DMS114 treated with DMSO at 0.1 percent for 48 hours (cell line): ENCODE measurements around the gene MFSD12.
"Not testable (repeated sequence)": the region's sequence is repeated elsewhere in the genome, so short reads cannot be mapped to it uniquely, and the experiment has no call there.

Experiments
- DNase-seq: peaks from one replicate; lab custom pipeline; 2025; ENCODE audit not compliant: unreplicated experiment; lab: John Stamatoyannopoulos, UW

Gene MFSD12

GRCh38 chr19:3585301-3586126 is 28.1 kb upstream of the MFSD12 start, which contains the start of gene GIPC3:
Gene GIPC3 (plus strand): TSS chr19:3585478. CDS start chr19:3585598, 120 bp downstream.
- DNase-seq, result no peak

- not testable (repeated sequence) for DNase-seq
Observed at GRCh38 chr19:3584036-3584802, 26.8 kb upstream of the MFSD12 start.

GRCh38 chr19:3581792-3582191 is 24.4 kb upstream of the MFSD12 start:
- DNase-seq, result not testable (repeated sequence)

- DNase-seq, result no peak
Observed at GRCh38 chr19:3580156-3580934, 23.0 kb upstream of the MFSD12 start.

GRCh38 chr19:3578390-3578789 is 21.0 kb upstream of the MFSD12 start:
- no peak for DNase-seq

GRCh38 chr19:3577723-3578344 is 20.4 kb upstream of the MFSD12 start:
- DNase-seq, result no peak

GRCh38 chr19:3576696-3577443 is 19.5 kb upstream of the MFSD12 start:
- DNase-seq, result no peak

- no peak for DNase-seq
Observed at GRCh38 chr19:3575949-3576673, 18.7 kb upstream of the MFSD12 start.

GRCh38 chr19:3575260-3575741 is 17.9 kb upstream of the MFSD12 start:
- peak; percentile 13 for DNase-seq

- peak; percentile 92 for DNase-seq
Observed at GRCh38 chr19:3573858-3574637, 16.7 kb upstream of the MFSD12 start.

GRCh38 chr19:3573162-3573857 is 15.9 kb upstream of the MFSD12 start:
- DNase-seq, result no peak

GRCh38 chr19:3572855-3573161 is 15.4 kb upstream of the MFSD12 start, which contains the start of gene HMG20B:
Gene HMG20B (plus strand): TSS chr19:3572944. CDS start chr19:3573310, 366 bp downstream.
- no peak for DNase-seq

GRCh38 chr19:3572132-3572854 is 14.9 kb upstream of the MFSD12 start:
- DNase-seq, result peak; percentile 96

- DNase-seq, result no peak
Observed at GRCh38 chr19:3570606-3571011, 13.2 kb upstream of the MFSD12 start.

GRCh38 chr19:3570042-3570441 is 12.7 kb upstream of the MFSD12 start:
- not testable (repeated sequence) for DNase-seq

GRCh38 chr19:3565139-3565538 is 7.8 kb upstream of the MFSD12 start:
- no peak for DNase-seq
